Mucosa of descending colon (tissue), 3 donors: ENCODE data around the gene TAF15. TPM values are rescaled to one million over a fixed set of nuclear protein-coding genes. Genes with fewer than 3 reads are reported as not detected.

Source experiments
- ATAC-seq: fragments of 200-7000 bp; cut with Tn5 transposase; one replicate; pipeline ENCODE4 v1.9.1; 2020; ENCODE audit warnings: mild to moderate bottlenecking, moderate library complexity
- DNase-seq, 3 donors: peaks; one replicate each; pipeline ENCODE4 v3.0.0-alpha.2; 2020
- H3K36me3 ChIP-seq: fragments of 200-600 bp; one replicate; pipeline ENCODE4 v1.8.0; 2021; ENCODE audit warnings: low read depth, mild to moderate bottlenecking
- H3K4me1 ChIP-seq: fragments of 200-600 bp; one replicate; pipeline ENCODE4 v1.8.0; 2021; ENCODE audit warnings: low read depth, mild to moderate bottlenecking
- H3K4me3 ChIP-seq: fragments of 200-600 bp; one replicate; pipeline ENCODE4 v1.8.0; 2021; ENCODE audit warnings: mild to moderate bottlenecking
- H3K9me3 ChIP-seq: fragments of 200-600 bp; one replicate; pipeline ENCODE4 v1.8.0; 2021; ENCODE audit warnings: mild to moderate bottlenecking
- intact Hi-C, 2 donors: fragments of 100-400 bp; cut with DNase I in 1 of 2; cut with micrococcal nuclease in 1 of 2; formaldehyde crosslinking; loops; one replicate each; pipeline versions ENCODE4 v1.11.0 to v1.11.1; 2022; cut with DNase I, micrococcal nuclease
- total RNA-seq, 3 donors: library from RNA; stranded (reverse); fragmentation: NEBNext Ultra II Directional in 2 of 3; extraction: Animal tissue kit (Norgen Biotek cat#: 25700) in 2 of 3; gene quantifications; one replicate each; pipeline versions ENCODE4 v1.2.1 to v1.2.4, GENCODE V29; 2021 to 2023
- TF ChIP-seq, protein P1 (sequence below): fragments of 200-600 bp; IDR thresholded peaks from one replicate; pipeline ENCODE4 v1.8.0; 2022; ENCODE audit warnings: antibody characterized with exemption, mild to moderate bottlenecking
- donor health status: DM: no; HTN: no; CAD: no; lungs with moderate emphysema.
- donor health status: DM: no; HTN: no; CAD: no.
- donor health status: DM: no; HTN: yes; CAD: no.

TAF15 gene
- total RNA-seq, 3 donors from 2014 or later, result 131 to 165 (median 159) TPM

DNA sequence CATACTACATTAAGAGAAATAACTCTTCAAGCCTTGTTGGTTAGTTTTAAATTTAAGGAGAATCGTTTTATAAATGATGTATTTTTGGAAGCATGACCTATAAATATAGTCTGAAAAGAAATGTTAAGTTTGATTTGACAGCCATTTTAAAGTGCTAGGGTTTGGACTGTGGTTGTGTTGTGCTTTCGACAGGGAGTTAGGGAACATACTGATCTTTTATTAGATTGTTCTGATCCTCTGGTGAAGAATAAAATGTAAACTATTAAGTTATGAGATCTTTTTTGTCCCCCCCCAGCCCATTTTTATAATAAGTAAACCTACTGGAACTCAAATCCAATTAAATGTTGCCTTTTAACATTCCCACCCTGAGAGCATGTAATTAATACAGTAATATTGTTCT, 12.0 kb downstream of the TAF15 start:
- H3K4me3 ChIP-seq, result no peak overlapping the region
- TF ChIP-seq, protein P1, sequence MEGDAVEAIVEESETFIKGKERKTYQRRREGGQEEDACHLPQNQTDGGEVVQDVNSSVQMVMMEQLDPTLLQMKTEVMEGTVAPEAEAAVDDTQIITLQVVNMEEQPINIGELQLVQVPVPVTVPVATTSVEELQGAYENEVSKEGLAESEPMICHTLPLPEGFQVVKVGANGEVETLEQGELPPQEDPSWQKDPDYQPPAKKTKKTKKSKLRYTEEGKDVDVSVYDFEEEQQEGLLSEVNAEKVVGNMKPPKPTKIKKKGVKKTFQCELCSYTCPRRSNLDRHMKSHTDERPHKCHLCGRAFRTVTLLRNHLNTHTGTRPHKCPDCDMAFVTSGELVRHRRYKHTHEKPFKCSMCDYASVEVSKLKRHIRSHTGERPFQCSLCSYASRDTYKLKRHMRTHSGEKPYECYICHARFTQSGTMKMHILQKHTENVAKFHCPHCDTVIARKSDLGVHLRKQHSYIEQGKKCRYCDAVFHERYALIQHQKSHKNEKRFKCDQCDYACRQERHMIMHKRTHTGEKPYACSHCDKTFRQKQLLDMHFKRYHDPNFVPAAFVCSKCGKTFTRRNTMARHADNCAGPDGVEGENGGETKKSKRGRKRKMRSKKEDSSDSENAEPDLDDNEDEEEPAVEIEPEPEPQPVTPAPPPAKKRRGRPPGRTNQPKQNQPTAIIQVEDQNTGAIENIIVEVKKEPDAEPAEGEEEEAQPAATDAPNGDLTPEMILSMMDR, result no peak
- intact Hi-C loops, result no loop called here
- ATAC-seq (no peak), DNase-seq (no peak)
- peaks cover 6% of the 10 kb centered on the region for H3K36me3 ChIP-seq
- H3K4me1 ChIP-seq, result no peaks in the 10 kb centered on the region
- no peaks in the 10 kb centered on the region for H3K9me3 ChIP-seq

DNA sequence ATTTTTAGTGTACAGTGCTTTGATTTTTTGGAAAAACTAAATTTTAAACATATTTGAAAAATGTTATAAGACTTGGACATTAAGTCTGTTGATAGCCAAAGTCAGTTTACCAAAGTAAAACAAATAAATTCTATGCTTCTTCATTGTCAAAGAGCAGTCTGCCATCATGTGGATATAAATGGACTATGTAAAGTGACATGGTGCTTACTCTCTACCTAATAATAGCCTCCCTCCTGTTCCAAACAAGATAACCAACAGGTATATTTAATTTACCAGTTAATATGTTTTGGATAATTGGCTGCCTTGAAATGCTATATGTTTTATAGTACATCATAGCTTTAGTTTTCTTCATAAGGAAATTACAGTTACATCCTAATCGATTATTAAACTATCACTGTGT, 15.9 kb downstream of the TAF15 start:
- Histone ChIP-seq H3K9me3 (no peaks in the 10 kb centered on the region), H3K36me3 (peaks cover 4% of the 10 kb centered on the region), H3K4me1 (no peaks in the 10 kb centered on the region), H3K4me3 (no peak overlapping the region)
- intact Hi-C loops, result no loop called here
- ATAC-seq (no peak), DNase-seq (no peak)
- TF ChIP-seq, protein P1, result no peak

DNA sequence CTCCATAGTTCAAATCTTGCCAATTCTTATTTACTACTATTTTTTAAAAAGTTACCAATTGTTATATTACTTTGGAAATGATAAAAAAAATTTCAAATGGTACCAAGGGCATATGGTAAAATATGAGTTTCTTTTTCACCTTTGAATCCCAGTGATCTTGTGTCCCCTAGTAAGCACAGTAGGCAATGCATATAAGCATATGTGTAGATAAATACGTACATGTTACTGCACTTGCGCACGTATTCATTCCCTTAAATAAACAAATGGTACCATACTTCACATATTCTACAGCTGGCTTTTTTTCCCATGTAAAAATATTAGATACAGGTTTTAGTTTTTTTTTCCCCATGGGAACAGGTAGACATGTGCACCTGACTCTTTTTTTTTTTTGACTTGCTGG, 31.8 kb downstream of the TAF15 start:
- H3K36me3 ChIP-seq, result peaks cover 20% of the 10 kb centered on the region
- DNase-seq (no peak), ATAC-seq (no peak)
- no peak overlapping the region for H3K4me3 ChIP-seq
- TF ChIP-seq, protein P1, result no peak
- intact Hi-C loops, result no loop called here
- H3K4me1 ChIP-seq, result no peaks in the 10 kb centered on the region
- no peaks in the 10 kb centered on the region for H3K9me3 ChIP-seq

DNA sequence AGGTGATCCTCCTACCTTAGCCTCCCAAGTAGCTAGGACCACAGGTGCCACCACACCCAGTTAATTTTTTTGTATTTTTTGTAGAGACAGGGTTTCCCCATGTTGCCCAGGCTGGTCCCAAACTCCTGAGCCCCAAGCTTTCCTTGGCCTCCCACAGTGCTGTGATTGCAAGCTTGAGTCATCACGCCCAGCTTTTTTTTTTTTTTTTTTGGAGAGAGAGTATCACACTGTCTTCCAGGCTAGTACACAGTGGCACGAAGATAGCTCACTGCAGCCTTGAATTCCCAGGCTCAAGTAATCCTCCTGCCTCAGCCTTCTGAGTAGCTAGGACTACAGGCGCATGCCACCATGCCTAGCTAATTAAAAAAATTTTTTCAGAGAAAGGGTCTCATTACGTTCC, 32.2 kb downstream of the TAF15 start:
- ATAC-seq, result no peak
- peaks cover 20% of the 10 kb centered on the region for H3K36me3 ChIP-seq

DNA sequence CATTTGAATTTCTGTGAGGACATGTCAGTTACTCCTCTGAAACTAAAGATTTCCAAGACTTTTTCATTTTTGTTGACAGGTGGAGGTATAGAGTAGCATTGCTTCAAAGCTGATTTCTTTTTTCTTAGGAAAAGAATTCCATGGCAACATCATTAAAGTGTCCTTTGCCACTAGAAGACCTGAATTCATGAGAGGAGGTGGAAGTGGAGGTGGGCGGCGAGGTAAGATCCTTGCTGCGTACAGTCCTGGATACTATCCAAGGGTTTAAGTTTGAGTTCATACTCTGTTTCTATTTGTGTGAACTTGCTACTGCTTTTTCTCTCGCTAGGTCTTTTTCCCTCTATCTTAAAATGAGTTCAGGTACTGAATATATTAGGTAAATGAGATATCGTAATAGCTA, 33.0 kb downstream of the TAF15 start:
- no peak for DNase-seq
- Histone ChIP-seq H3K4me1 (no peaks in the 10 kb centered on the region), H3K4me3 (no peak overlapping the region), H3K36me3 (peaks cover 20% of the 10 kb centered on the region), H3K9me3 (no peaks in the 10 kb centered on the region)
- TF ChIP-seq, protein P1, result no peak
- ATAC-seq, result no peak
- intact Hi-C loops, result no loop called here

More for the DNA sequence above, 32.2 kb downstream of the TAF15 start:
- H3K9me3 ChIP-seq, result no peaks in the 10 kb centered on the region
- TF ChIP-seq, protein P1, result no peak
- intact Hi-C loops, result no loop called here
- no peaks in the 10 kb centered on the region for H3K4me1 ChIP-seq
- no peak overlapping the region for H3K4me3 ChIP-seq
- DNase-seq, result no peak

DNA sequence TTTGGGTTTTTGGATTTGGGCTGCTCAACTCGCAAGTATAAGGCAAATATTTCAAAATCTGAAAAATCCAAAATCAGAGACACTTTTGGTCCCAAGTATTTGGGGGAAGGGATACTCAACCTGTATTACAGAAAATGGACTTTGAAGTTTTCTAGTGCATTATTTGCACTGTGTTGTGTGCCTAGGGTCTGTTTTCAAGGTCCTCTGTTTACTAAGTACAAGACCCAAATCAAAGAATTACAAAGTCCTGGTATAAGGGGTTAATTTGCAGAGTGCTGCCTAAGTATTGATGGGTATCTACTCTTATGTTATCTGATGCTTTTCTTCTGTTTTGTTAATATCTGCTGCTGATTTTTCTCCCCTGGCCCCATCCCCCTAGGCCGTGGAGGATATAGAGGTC, 34.4 kb downstream of the TAF15 start:
- ATAC-seq (no peak), DNase-seq (no peak)
- intact Hi-C loops, result no loop called here
- Histone ChIP-seq H3K9me3 (no peaks in the 10 kb centered on the region), H3K36me3 (peaks cover 20% of the 10 kb centered on the region), H3K4me1 (no peaks in the 10 kb centered on the region), H3K4me3 (no peak overlapping the region)
- TF ChIP-seq, protein P1, result no peak
